HG02885 (cell line): ENCODE data around the gene ZNRF2.
A peak's percentile ranks its signal among the peaks of the same experiment; 100 is the strongest.
"Not testable (repeated sequence)": the region's sequence is repeated elsewhere in the genome, so short reads cannot be mapped to it uniquely, and the experiment has no call there.

Source experiments
- ATAC-seq: cut with Tn5 transposase; IDR thresholded peaks from one replicate; pipeline ENCODE4 v1.9.1; 2021; ENCODE audit warnings: mild to moderate bottlenecking; ENCODE audit not compliant: unreplicated experiment, poor library complexity

Gene ZNRF2

GRCh38 chr7:30256349-30256858 is 28.0 kb upstream of the ZNRF2 start:
- ATAC-seq = no peak

- no peak for ATAC-seq
Observed at GRCh38 chr7:30260246-30260768, 24.1 kb upstream of the ZNRF2 start.

- no peak for ATAC-seq
Observed at GRCh38 chr7:30263090-30263710, 21.2 kb upstream of the ZNRF2 start.

- ATAC-seq = no peak
Observed at GRCh38 chr7:30264052-30264451, 20.3 kb upstream of the ZNRF2 start.

GRCh38 chr7:30265189-30265588 is 19.2 kb upstream of the ZNRF2 start:
- not testable (repeated sequence) for ATAC-seq

- ATAC-seq = no peak
Observed at GRCh38 chr7:30266686-30267085, 17.7 kb upstream of the ZNRF2 start.

GRCh38 chr7:30268586-30268985 is 15.8 kb upstream of the ZNRF2 start:
- ATAC-seq = no peak

GRCh38 chr7:30269490-30269889 is 14.9 kb upstream of the ZNRF2 start:
- ATAC-seq = no peak

GRCh38 chr7:30270921-30271320 is 13.5 kb upstream of the ZNRF2 start:
- no peak for ATAC-seq

GRCh38 chr7:30272126-30272525 is 12.3 kb upstream of the ZNRF2 start:
- no peak for ATAC-seq

- ATAC-seq = no peak
Observed at GRCh38 chr7:30273552-30273951, 10.8 kb upstream of the ZNRF2 start.

GRCh38 chr7:30274641-30275040 is 9.8 kb upstream of the ZNRF2 start:
- ATAC-seq = no peak

GRCh38 chr7:30276203-30276900 is 8.0 kb upstream of the ZNRF2 start:
- ATAC-seq = peak; percentile 56

GRCh38 chr7:30278376-30278775 is 6.0 kb upstream of the ZNRF2 start:
- no peak for ATAC-seq

- ATAC-seq = no peak
Observed at GRCh38 chr7:30278849-30279652, 5.3 kb upstream of the ZNRF2 start.

- no peak for ATAC-seq
Observed at GRCh38 chr7:30279653-30279904, 4.8 kb upstream of the ZNRF2 start.

GRCh38 chr7:30280631-30281030 is 3.8 kb upstream of the ZNRF2 start:
- ATAC-seq = no peak

GRCh38 chr7:30281263-30281662 is 3.1 kb upstream of the ZNRF2 start:
- no peak for ATAC-seq

GRCh38 chr7:30281791-30282190 is 2.6 kb upstream of the ZNRF2 start:
- no peak for ATAC-seq

- ATAC-seq = no peak
Observed at GRCh38 chr7:30282735-30283134, 1.7 kb upstream of the ZNRF2 start.

GRCh38 chr7:30285067-30285535 is 704 bp downstream of the ZNRF2 start:
- peak; percentile 28 for ATAC-seq
